ENCODE results near the gene FOXQ1.

The FOXQ1 gene, protein sequence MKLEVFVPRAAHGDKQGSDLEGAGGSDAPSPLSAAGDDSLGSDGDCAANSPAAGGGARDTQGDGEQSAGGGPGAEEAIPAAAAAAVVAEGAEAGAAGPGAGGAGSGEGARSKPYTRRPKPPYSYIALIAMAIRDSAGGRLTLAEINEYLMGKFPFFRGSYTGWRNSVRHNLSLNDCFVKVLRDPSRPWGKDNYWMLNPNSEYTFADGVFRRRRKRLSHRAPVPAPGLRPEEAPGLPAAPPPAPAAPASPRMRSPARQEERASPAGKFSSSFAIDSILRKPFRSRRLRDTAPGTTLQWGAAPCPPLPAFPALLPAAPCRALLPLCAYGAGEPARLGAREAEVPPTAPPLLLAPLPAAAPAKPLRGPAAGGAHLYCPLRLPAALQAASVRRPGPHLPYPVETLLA

GRCh38 chr6:1311400-1312202 is at the start of gene FOXQ1:
Gene FOXQ1, plus strand, starts transcription at chr6:1312098. Its CDS starts 607 bp downstream, at chr6:1312705.
- DNase-seq, result no peak

- DNase-seq, result no peak
Measured at GRCh38 chr6:1262704-1263038, 49.2 kb upstream of the FOXQ1 start.

- DNase-seq, result peak in 1 of 2 donors; percentile 18
Measured at GRCh38 chr6:1263039-1263849, 48.7 kb upstream of the FOXQ1 start.

GRCh38 chr6:1263850-1264377 is 48.0 kb upstream of the FOXQ1 start:
- DNase-seq, result no peak

DNA sequence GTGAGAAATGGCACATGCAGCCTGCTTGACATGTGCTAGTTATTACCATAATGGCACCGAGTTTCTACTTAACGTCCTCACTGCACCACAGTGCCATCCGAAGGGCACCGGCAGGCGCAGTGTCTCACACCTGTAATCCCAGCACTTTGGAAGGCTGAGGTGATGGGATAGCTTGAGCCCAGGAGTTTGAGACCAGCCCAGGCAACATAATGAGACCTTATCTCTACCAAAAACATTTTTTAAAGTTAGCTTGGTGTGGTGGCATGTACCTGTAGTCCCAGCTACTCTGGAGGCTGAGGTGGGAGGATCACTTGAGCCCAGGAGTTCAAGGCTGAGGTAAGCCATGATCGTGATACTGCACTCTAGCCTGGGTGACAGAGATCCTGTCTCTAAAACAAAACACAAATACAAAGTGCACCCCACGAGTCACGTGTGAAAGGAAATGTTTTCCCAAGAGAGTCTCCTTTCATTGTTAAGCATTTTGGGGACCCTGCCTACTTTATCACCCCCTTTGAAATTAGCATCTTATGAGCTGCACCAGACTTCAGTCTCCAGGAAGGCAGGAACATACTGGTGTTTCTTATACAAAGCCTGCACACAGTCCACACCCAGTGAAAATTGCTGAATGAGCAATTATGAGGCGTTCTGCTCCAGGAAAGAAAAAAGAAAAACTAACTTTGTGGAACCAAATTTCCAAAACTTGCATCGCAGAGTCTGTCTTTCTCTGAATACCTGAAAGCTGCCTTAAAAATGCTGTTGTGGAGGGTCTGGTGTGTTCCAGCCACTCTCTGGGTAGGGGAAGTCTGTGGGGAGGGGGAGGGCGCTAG is 47.1 kb upstream of the FOXQ1 start:
- DNase-seq, result no peak

DNA sequence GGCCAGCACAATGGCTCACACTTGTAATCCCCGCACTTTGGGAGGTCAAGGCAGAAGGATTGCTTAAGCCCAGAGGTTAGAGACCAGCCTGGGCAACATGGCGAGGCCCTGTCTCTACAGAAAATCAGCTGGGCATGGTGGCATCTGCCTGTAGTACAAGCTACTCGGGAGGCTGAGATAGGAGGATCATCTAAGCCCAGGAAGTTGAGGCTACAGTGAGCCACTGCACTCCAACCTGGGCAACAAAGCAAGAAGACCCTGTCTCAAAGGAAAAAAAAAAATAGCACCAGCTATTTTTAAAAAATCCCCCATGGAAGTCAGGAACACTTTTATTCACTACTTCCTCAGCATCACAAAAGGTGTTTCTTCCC is 45.2 kb upstream of the FOXQ1 start:
- no peak for DNase-seq

DNA sequence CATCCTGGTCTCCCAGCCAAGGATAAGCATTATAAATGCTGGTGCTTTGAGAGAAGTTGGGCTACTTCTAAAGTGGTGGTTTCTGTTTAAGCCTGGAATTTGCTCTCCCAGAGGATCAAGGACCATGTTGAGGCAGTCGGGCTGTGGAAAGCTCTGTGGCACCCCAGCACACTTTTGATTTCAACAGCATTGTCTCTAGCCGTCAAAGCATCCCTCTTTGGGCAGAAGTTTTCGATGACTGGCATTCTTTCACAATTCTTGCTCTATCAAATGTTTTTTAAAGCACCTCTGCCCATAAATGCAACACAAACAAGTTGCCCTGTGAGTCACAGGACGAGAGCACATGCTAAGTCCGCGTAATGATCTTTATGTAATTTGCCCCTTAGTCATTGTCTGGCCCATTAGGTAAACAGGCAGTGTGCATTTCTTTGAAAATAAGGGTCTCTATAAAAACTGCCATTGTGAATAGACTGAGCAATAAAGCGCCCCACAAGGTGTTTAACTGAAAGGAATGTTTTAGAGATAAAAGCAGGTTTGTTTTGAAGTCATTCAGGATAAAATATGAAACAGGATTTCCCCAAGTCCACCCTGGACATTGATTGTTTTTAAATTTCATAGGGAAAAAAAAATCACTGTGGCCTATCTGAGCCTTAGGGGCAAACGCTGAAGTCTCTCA is 44.7 kb upstream of the FOXQ1 start:
- DNase-seq, result no peak

DNA sequence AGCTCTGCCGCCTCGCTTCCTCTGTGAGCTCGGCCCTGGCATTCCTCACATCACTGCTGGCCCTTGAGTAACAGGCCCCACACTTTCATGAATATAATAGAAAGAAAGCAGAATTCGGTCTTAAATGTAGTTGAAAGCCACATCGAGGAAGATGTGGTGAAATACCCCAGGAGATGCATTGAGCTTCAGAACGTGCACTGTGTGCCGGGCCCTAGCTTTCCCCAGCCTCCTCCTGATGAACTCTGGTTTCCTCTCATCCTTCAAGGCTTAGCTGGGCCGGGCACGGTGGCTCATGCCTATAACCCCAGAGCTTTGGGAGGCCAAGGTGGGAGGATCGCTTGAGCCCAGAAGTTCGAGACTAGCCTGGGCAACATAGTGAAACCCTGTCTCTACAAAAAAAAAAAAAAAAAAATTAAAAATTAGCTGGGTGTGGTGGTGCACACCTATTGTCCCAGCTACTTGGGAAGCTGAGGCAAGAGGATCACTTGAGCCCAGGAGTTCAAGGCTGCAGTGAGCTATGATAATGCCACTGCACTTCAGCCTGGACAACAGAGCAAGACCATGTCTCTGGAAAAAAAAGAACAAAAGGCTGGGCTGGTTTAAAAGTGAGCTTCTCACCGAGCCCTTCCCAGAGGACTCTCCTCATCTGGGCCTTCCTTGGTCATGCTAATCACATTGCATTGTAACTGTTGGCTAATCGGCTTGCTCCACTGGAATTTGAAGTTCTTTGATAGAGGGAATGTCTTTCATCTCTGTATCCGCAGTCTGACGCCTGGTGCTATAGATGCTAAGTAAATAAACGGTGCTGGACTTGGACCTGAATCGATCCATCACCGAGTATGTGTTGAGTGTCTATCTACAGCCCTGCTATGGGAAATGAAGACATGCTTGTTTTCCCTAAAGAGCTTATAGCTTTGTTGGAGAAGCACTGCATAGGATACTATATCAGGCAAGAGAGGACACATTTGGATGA is 43.8 kb upstream of the FOXQ1 start:
- no peak for DNase-seq

- no peak for DNase-seq
Measured at GRCh38 chr6:1271071-1271763, 40.7 kb upstream of the FOXQ1 start.

DNA sequence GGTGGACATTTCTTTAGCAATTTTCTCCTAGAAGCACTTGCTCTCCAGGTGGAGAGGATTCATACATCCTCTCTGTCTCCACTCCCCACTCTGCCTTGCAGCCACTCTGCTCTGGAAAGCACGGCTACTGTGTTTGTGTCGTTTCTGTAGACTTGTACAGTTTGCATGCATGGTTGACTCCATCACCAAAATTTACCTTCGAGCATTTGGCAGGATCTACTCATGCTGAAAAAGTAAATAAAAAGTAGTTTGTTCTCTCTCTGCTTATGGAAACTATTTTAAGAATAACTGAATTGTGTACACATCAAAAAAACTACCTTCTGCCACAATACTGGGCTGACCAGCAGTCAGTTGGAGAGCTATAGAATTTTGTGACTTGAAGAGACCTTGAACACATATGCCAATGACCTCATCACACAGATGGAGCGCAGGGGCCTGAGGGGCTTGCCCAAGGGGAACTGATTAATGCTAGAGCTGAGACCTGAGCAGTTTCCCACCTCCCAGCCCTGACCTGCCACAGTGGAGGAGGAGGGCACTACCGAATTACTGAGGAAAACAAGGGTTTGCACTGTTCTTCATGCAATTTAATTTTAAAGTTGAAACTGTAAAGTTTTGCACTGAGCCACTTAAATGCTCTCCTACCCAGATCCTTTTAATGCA is 33.7 kb upstream of the FOXQ1 start:
- DNase-seq, result no peak

- no peak for DNase-seq
Measured at GRCh38 chr6:1279065-1279464, 32.8 kb upstream of the FOXQ1 start.

DNA sequence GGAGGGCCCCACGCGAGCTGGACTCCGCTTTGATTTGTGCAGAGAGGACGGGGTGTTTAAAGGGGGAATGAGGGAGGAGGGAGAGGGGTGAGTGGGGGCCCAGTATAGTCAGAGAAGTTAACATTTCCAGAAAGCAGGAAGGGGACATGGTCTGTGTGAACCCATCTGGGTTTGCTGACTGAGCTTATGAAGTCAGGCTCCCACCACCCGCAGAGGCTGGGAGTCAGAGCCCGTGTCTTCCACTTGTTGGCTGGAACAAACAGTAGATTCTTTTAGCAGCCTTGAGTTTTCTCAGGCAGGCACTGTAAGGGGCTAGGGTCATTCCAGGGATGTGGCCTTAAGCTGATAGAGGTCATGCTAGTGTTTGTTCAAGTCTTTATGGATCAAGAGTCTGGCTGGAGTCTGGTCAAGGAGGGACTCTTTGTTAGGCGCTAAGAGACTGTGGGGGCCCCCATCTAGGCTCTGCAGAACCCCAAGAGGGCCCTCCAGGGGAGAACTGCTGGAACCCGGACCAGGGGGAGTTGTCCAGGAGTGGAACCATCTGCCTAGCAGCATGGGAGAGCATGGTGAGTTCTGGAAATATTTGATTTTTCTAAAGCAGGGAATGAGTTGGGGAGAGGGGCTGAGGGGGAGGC is 31.1 kb upstream of the FOXQ1 start:
- DNase-seq, result no peak

DNA sequence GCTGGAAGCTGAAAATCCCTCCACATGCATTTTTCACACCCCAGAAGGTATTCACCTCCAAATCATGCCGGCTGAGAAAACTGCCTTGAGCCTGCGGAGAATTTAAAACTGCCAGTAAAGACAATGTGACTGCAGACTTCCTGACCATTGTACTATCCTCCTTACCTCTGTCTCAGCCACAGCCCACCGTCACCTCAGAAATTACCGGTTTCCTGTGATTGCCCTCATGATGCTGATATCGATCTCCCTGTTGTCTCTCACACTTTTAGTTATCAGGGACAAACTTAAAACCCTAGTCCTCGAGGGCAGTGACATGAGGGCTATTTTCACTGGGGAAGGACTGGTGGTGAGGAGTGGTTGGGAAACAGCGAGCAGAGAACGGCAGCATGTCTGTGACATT is 30.2 kb upstream of the FOXQ1 start:
- DNase-seq, result no peak

- no peak for DNase-seq
Measured at GRCh38 chr6:1283501-1283900, 28.4 kb upstream of the FOXQ1 start.

GRCh38 chr6:1285556-1285955 is 26.3 kb upstream of the FOXQ1 start:
- no peak for DNase-seq

GRCh38 chr6:1285956-1286355 is 25.9 kb upstream of the FOXQ1 start:
- no peak for DNase-seq

DNA sequence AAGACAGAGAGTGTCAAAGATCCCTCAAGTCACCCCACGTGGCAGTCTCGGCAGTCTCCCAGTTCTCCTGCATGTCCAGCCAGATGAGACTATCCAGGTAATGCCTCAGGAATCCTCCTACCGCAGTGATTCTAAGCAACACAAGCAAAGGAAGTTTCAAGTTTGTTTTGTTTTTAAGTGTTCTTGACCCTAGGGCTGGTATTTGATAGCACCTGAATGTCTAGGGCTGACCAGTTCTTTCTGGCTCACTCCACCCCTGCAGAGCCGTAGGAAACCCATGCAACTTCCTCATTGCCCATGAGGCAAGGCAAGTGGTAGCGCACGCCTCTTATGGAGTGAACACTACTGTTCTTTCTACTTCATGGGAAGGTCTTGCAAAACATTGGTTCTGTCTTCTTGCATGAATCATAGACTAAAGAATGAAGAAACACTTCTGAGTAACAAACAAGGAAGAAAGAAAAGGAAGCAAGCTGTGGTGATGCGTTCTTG is 24.8 kb upstream of the FOXQ1 start:
- peak; percentile 4 to 77 for DNase-seq

DNA sequence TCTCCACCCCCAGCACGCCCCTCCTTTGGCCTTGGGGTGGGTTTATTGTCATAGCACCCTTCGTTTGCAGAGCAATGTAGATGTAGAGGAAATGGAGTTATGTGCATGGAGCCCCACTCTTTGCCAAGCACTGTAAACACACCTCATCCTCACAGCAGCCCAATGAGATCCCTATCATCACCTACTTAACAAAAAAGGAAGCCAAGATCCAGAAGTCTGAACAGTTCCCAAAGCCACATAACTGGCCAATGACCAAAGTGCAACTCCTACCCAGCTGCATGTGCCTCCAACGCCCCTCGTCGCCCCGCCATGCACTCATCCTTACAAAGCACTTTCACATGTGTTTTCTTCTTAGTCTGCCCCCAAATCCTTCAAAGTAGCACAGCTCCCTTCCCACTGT is 21.8 kb upstream of the FOXQ1 start:
- DNase-seq, result no peak

- DNase-seq, result no peak
Measured at GRCh38 chr6:1290805-1291204, 21.1 kb upstream of the FOXQ1 start.
